HuH-7.5 (cell line): ENCODE data around the gene ZNF23.
A peak's percentile ranks its signal among the peaks of the same experiment; 100 is the strongest.
"Not testable (repeated sequence)": the region's sequence is repeated elsewhere in the genome, so short reads cannot be mapped to it uniquely, and the experiment has no call there.

Source experiments
- DNase-seq: peaks from one replicate; pipeline ENCODE4 v3.0.0; 2011; ENCODE audit warnings: low spot score

Gene ZNF23

DNA sequence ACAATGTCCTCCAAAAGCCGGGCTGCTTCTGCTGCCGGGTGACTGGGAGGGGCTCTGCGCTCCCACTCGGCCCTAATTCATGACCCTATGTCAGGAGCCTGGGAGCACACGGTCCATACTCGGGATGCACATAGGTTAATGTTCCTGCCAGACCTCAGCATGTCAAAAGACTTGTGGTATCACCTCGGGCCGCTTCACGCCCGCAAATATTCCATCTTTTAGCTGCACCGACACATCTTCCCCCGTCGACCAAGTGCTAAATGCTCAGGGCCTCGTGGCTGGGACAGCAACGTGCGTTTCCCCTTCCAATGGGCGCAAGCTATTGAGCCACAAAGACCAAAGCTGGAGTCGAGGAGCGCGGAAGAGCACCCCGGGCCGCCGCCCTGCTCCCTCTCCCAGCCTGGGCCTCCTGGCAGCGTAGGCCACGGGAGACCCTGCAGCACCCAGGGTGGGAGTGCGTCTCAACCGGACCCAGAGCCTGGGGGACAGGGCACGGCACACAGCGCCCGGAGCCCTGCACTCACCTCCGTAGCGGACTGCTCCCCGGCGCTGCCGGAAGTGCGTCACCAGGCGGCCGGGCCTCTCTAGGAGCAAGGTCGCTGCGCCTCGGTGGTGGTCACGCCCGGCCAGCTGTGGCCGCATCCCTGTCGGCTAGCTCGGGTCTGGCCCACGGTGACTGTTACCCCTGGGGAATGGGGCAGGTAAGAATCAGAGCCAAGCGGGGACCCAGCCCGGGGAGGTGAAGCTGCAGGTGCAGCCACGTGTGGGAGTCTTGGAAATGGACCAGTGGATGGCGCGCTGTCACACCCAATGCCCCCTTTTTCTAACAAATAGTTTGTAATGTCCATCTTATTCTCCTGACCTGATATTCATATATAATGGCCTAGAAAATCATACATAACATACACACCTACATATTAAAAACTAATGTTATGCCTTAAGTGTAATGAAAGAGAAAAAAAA lies at the start of gene ZNF23:
Gene ZNF23 (minus strand): TSS at position 562 of the 963 bp plus-strand sequence. CDS start 5,451 bp downstream, outside the sequence.
- peak; percentile 91 for DNase-seq

GRCh38 chr16:71507061-71507460 lies 45.0 kb upstream of the ZNF23 start:
- no peak for DNase-seq

- DNase-seq, result no peak
These were observed 42.9 kb upstream of the ZNF23 start for GRCh38 chr16:71504901-71505300.

- DNase-seq, result not testable (repeated sequence)
These were observed 42.0 kb upstream of the ZNF23 start for GRCh38 chr16:71504051-71504450.

DNA sequence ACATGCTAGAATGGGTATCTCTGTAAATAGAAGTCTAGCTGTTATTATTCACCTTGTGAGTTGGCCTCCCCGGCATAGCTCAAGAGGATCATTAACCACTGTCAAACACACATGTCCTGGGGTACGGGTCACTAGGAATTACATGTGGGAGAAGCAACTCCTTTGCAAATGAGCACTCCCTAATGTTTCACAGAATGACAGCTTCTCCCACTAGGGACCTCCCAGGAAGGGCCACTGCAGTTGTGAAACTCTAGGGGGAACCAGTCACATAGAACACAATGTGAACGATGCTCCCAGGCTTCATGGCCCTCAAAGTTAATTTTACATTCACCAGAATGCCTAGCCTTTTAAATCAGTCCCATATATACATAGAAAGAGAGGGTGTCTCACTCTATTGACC lies 39.5 kb upstream of the ZNF23 start:
- DNase-seq, result no peak

DNA sequence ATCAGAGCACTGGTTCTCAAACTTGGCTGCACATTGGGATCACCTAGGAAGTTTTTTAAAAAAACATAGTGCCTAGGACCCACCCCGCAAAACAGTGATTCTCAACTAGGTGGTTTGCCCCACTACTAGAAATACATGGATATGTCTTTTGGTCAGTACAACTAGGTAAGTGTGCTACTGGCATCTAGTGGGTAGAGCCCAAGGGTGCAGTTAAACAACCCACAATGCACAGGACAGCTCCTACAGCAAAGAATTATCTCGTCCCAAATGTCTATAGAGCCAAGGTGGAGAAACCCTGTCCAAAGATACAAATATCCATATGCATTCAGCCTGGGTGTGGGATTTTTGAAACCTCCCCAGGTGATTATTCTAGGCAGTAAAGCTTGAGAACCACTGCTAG lies 38.9 kb upstream of the ZNF23 start:
- DNase-seq, result no peak

GRCh38 chr16:71499775-71500364 lies 37.8 kb upstream of the ZNF23 start:
- peak; percentile 57 for DNase-seq

- no peak for DNase-seq
These were observed 36.0 kb upstream of the ZNF23 start for GRCh38 chr16:71498031-71498430.

DNA sequence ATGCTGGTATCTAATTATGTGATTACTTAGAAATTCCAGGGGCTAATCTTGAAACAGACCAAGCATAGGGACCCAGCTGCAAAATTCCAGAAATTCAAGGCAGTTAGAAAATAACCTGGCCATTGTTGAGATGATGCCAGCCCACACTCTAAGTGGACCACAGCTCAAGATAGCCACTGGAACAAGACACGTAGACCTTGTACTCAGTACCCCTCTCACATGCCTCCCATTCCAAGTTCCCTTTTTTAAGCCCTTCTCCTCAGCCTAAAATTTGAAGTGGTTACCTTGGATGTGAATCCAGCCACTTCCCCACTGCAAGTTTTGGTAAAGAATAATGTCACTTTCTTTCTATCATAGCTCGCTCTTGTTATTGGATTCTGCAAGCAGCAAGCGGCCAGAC lies 31.2 kb upstream of the ZNF23 start:
- DNase-seq, result no peak

GRCh38 chr16:71492786-71493185 lies 30.7 kb upstream of the ZNF23 start:
- DNase-seq, result no peak

GRCh38 chr16:71491054-71491453 lies 29.0 kb upstream of the ZNF23 start:
- DNase-seq, result no peak

GRCh38 chr16:71490361-71490760 lies 28.3 kb upstream of the ZNF23 start:
- DNase-seq, result no peak

GRCh38 chr16:71489122-71489521 lies 27.1 kb upstream of the ZNF23 start, which contains the start of gene ZNF19:
Gene ZNF19 (minus strand): TSS chr16:71489324. CDS start chr16:71482114, 7,210 bp downstream.
- DNase-seq, result no peak

DNA sequence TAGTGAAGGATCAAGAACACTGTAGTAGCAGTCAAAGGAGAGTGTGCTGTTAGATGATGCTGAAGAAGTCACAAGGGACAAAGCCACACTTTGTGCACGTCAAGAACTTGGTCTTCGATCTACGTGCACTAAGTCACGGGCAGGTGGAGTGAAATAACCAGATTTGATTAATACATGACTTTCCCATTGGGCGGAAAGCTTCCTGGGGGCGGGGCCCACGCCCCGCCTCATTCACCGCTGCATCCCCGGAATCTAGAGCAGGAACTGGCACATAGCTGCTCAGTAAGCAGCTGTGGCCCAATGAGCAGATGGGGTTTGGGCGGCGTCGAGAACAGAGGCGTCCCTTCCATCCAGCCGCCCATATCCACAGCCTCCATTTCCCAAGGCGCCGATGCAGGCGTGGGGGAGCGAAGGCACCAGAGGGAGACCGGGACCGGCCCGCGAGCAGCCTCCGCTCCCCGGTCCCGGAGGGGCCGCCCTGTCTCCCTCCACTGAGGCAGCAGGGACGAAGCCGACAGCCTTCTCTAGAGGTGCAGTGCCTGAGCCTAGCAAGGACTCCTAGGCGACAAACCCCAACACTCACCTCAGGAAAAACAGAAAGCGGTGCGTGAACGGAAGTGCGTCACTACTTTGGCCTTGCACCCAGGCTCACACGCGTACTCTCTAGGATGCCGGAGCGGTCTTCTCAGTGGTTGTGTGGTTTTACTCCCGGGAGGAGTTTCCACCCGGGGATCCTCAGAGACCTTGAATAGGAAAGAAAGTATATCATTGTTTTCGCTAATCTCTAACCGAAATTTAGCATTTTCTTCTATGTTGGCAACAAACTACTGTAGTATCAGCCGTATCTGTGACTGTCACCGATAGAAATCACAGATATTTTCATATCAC lies 22.2 kb upstream of the ZNF23 start:
- DNase-seq, result peak; percentile 73

DNA sequence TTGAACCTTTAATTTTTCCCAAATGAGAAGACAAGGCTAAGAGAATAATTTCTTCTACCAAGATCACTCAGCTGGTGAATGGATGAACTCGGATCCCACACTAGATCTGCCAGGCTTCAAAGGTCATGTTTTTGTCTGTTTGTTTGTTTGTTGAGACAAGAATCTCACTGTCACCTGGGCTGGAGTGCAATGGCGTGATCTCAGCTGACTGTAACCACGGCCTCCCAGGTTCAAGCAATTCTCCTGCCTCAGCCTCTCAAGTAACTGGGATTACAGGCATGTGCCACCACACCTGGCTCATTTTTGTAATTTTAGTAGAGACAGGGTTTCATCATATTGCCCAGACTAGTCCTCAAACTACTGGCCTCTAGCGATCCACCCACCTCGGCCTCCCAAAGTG lies 20.5 kb upstream of the ZNF23 start:
- DNase-seq, result no peak

GRCh38 chr16:71480956-71481355 lies 18.9 kb upstream of the ZNF23 start:
- DNase-seq, result no peak

DNA sequence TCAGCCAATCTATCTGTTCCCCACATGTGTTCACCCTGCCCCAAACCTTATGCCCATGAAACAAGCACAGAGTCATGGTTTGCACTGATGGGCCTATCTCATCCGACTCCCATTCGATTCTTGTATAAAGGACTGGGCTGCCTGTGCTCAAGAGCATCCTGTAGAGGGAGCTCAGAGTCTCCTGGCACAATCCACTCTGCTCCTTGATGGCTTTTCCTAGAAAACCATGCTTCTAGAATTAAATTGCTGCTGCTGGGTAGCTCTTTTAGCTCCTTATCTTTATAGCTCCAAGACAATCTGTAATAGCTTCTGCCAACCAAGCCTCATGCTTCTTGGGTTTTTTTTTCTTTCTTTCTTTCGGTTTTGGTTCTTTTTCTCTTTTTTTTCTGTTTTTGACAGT lies 17.4 kb upstream of the ZNF23 start:
- DNase-seq, result peak; percentile 42

DNA sequence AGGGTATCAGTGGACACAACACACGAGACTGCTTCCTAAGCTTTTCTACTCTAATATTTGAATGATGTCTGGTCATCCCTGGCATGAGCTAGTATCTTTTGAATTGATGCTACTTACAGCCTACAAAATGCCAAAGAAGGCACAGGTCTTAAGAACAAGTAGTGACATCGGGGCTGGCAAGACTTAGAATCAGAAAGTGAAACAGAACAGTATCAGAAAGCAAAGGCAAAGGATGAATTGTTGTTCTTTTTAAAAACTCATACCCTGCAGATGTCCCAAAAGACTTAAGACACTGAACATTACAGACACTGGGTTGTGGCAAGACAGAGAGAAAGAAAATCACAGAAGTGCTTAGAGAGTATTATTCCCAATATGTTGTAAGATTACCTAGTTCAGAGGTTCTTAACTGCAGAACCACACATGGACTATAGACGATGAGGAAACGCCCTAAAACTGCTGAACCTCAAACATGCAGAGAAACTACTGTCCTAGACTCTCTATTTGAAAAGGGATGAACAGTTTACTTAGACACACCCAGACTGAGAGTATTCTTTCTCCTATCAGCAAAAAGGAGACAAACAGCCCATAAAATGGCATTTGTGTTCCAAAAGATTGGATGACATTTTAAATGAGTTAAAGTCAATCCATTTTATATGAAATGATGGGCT lies 14.5 kb upstream of the ZNF23 start:
- no peak for DNase-seq

DNA sequence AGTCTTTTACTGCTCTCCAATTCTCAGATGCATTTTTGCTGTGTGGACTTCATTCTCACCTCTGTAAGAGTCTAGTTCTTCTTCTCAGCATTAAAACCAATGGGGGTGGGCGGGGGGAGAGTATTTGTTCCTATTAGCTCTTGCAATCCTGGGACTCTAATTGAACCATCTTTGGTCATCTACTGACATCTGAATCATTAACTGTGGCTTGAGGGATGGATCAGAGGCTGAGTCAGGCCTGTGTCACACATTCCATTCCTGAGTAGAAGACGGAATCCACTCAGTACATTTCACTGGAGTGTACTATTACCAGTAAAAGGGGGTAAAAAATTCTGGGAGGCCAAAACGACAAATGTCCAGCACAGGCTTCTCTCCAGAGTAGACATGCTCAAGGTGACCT lies 12.8 kb upstream of the ZNF23 start:
- no peak for DNase-seq

DNA sequence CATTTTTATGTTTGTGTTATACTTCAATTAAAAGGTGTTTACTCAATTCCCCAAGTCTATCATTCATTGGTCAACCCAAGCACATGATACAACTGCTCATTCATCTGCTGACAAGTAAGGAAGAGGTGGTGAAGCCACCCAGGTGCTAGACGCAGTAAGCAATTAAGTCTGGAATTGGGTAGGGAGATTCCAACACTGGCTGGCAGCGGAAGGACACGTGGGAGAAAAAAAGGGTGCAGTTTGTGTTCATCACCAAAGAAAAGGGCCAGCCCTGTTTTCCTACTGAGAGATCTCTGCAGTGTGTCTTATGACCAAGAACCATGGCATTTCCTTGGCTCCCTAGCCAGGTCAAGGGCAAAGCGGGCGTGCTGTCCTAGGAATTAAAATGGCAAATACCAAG lies 11.8 kb upstream of the ZNF23 start:
- DNase-seq, result no peak

GRCh38 chr16:71472931-71473330 lies 10.9 kb upstream of the ZNF23 start:
- no peak for DNase-seq

DNA sequence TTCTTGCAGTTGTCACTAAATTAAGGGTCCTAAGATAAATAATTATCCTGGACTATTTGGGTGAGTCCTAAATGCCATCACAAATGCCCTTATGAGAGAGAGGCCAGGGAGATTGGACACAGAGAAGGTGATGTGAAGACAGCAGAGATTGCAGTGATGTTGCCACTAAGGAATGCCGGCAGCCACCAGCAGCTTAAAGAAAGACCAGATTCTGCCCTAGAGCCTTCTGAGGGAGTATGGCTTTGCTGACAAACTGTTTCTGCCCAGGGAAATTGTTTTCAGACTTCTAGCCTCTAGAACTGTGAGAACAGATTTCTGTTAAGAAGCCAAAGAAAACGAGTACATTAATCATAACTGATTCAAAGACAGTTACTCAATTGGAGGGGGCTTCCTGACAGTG lies 10.0 kb upstream of the ZNF23 start:
- no peak for DNase-seq
